GM18858 (cell line): Measurements from ENCODE around the gene LYZL4.

Experiments used
- ATAC-seq: cut with Tn5 transposase; IDR thresholded peaks from one replicate; pipeline ENCODE4 v1.9.1; 2021; ENCODE audit not compliant: unreplicated experiment

Gene LYZL4

GRCh38 chr3:42375121-42375800 is 35.1 kb downstream of the LYZL4 start:
- ATAC-seq: no peak

DNA sequence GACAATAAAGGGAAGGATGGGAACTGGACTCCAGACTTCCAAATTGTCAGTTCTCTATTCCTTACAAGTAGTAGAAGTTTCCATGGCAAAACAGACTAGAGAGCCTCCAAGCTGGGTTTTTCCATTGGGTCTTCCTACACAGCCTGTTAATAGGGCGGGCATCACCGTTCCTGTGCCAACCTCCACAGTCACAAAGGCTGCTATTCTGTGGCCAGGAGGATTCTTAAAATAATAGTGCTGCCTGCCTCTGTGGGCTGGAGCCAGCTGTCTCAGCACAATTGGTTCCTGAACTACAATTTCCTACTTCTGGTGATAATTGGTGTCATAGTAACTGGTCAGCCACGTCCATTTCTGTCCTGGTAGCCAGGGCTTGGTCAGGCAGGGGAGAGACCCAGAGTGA is 38.6 kb downstream of the LYZL4 start:
- no peak for ATAC-seq

- no peak for ATAC-seq
Observed at GRCh38 chr3:42369832-42370231, 40.6 kb downstream of the LYZL4 start.

DNA sequence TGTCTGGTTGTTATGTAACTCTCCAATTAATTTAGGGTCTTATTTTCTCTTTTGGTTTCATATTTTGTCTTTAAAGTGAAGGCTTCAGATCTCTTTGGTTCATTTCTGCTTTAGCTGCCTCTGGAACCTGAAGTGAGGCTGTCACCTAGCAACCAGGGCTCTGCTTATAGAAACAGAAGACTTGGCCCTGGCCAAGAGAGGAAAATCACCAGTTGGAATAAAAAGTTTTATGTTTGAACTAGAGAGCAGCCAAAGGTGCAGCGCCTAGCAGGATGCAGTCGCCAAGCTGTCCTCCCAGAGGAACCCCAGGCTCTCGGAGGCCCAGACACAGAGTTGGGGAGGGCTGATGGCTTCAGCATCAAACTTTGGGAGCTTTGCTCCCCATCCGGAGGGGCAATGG is 41.1 kb downstream of the LYZL4 start:
- ATAC-seq: no peak

GRCh38 chr3:42368861-42369260 is 41.5 kb downstream of the LYZL4 start:
- no peak for ATAC-seq

GRCh38 chr3:42367903-42368302 is 42.5 kb downstream of the LYZL4 start:
- no peak for ATAC-seq

- ATAC-seq: no peak
Observed at GRCh38 chr3:42366550-42366949, 43.9 kb downstream of the LYZL4 start.

DNA sequence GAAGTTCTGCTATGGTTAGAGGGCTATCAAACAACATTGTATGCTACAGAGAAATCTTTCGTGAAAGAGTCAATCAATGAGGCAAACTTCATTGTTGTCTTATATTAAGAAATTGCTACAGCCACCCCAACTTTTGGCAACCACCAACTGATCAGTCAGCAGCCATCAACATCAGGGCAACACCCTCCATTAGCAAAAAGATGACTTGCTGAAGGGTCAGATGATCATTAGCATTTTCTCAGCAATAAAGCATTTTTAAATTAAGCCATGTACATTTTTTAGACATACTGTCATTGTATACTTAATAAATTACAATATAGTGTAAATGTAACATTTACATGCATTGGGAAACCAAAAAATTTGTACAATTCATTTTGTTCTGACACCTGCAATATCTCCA is 53.1 kb downstream of the LYZL4 start:
- no peak for ATAC-seq

DNA sequence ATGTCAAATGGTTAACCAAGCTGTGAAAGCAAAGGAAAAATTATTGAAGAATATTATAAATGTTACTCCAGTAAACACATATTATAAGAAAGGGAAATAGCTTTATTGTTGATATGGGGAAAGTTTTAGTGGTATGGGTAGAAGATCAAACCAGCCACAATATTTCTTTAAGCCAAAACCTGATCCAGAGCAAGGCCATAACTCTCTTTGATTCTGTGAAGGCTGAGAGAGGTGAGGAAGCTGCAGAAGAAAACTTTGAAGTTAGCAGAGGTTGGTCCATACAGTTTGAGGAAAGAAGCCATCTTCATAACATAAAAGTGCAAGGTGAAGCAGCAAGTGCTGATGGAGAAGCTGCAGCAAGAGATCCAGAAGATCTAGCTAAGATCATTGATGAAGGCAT is 54.8 kb downstream of the LYZL4 start:
- ATAC-seq: no peak

DNA sequence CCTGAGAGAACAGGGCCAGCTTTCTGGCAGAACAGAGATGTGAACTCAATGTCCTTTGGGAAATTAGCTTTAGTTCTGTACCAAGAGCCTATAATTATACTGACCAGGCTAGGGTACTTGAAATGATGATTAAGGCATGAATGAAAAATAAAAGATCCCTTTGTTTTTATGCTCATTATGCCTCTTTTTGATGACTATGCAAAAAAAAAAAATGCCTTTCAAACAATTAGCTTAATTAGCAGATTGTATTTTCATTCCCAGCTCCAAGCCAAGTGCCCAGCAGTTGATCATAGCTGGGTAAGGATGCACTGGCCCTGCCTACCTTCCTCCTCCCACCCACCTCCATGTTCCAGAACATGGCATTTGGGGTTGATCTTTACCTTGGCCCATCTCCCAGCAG is 56.8 kb downstream of the LYZL4 start:
- no peak for ATAC-seq

DNA sequence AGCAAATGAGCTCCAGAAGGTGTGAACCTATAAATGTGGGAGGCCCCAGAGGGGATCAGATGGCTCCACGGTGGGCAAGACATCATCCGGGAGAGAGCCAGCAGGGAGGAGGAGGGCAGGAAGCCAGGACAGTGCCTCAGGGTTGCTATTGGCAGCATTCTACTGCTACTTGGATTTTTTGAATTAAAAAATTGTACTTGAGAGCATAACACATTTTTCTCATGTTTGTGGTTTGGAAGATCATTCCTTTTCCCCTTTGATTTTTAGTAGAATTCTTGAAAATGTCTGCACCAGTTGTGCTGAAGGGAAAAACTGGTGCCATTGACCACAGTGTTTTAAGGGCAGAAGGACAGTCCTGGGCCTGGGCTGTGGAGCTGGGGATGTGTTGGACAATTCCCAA is 59.2 kb downstream of the LYZL4 start:
- no peak for ATAC-seq

- ATAC-seq: no peak
Observed at GRCh38 chr3:42349765-42350594, 60.4 kb downstream of the LYZL4 start.

GRCh38 chr3:42347928-42348327 is 62.5 kb downstream of the LYZL4 start:
- no peak for ATAC-seq
